ENCODE data around the gene MLC1. TPM values are rescaled to one million over a fixed set of nuclear protein-coding genes. Genes with fewer than 3 reads are reported as not detected.

Gene MLC1
- total and polyA plus RNA-seq, 4 donors, result 0.13 to 9.4 (median 0.33) TPM; not detected in 1

DNA sequence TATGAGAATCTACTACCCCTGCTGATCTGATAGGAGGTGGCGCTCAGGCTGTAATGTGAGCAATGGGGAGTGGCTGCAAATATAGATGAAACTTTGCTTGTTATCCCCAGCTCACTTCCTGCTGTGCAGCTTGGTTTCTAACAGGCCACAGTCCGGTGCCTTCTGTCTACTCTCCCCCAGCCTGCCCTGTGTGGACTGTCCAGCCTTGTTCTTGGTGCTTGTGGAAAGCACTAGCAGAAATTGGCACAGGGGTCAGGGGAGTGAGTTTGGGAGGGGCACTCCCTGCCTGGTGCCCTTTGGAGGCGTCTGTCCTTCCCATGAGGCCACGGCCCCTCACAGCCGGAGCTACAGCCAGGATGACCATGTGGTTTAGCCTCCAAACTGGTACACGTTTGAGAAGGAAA lies 18.9 kb upstream of the MLC1 start:
- H3K9me3 ChIP-seq (ENCODE audit: control insufficient read depth in 4 of 4, low read length in 3 of 4), result no peaks in the 10 kb centered on the region
- TF ChIP-seq HNF4A (conservative IDR thresholded peaks at IDR 0.05) (no peak), NR2F2 (IDR thresholded peaks at IDR 0.05) (no peak), JUND (IDR thresholded peaks at IDR 0.05) (no peak), HNF4G (IDR thresholded peaks at IDR 0.05) (no peak), YY1 (IDR thresholded peaks at IDR 0.05) (no peak), FOXA1 (IDR thresholded peaks at IDR 0.05) (no peak)
- TF ChIP-seq, protein P1, sequence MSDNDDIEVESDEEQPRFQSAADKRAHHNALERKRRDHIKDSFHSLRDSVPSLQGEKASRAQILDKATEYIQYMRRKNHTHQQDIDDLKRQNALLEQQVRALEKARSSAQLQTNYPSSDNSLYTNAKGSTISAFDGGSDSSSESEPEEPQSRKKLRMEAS (IDR thresholded peaks at IDR 0.05), result no peak
- TF ChIP-seq, protein P2, sequence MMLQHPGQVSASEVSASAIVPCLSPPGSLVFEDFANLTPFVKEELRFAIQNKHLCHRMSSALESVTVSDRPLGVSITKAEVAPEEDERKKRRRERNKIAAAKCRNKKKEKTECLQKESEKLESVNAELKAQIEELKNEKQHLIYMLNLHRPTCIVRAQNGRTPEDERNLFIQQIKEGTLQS (IDR thresholded peaks at IDR 0.05), result no peak
- no peaks in the 10 kb centered on the region for H3K36me3 ChIP-seq (ENCODE audit: control insufficient read depth in 4 of 4, insufficient read depth in 3 of 4, low read depth in 1 of 4, low read length in 3 of 4)
- H3K27me3 ChIP-seq (ENCODE audit: control insufficient read depth in 4 of 4, insufficient read depth in 4 of 4, low read length in 3 of 4), result no peaks in the 10 kb centered on the region
- no peaks in the 10 kb centered on the region for H3K4me1 ChIP-seq (ENCODE audit: control insufficient read depth in 4 of 4, insufficient read depth in 4 of 4, low read length in 3 of 4)
- H3K9ac ChIP-seq (ENCODE audit: low read depth in 1 of 2, low read length in 2 of 2), result no peak overlapping the region
- 87% methylated on average over 6 of the region's 6 CpGs for WGBS
- DNase-seq (ENCODE audit: low spot score), result no peak
- H3K4me3 ChIP-seq (ENCODE audit: low read depth in 1 of 3, low read length in 3 of 3), result no peak overlapping the region
- no peak overlapping the region for H3K27ac ChIP-seq (ENCODE audit: low read depth in 1 of 2, low read length in 2 of 2)

DNA sequence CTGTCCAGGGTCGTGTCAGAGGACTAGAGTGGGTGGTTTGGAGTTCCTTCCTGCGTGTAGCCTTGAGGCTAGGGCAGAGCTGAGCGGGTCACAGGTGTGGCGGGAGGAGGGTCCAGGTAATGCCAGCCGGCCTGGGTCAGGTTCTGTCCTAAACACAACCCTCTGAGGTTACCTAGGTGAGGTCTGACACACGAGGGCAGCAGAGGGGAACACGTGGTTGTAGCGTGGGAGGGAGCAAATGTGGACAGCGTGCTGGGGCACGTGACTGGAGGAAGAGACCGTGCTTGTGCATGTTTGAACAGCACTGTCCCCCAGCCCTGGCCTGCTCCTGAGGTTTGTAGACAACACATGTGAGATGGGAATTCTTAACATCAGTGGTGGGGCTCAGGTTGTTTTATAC lies 17.7 kb upstream of the MLC1 start:
- no peak for DNase-seq (ENCODE audit: low spot score)
- H3K9me3 ChIP-seq (ENCODE audit: control insufficient read depth in 4 of 4, low read length in 3 of 4), result no peaks in the 10 kb centered on the region
- no peaks in the 10 kb centered on the region for H3K36me3 ChIP-seq (ENCODE audit: control insufficient read depth in 4 of 4, insufficient read depth in 3 of 4, low read depth in 1 of 4, low read length in 3 of 4)
- WGBS, result 43% methylated on average over 11 of the region's 11 CpGs
- no peaks in the 10 kb centered on the region for H3K27me3 ChIP-seq (ENCODE audit: control insufficient read depth in 4 of 4, insufficient read depth in 4 of 4, low read length in 3 of 4)
- H3K9ac ChIP-seq (ENCODE audit: low read depth in 1 of 2, low read length in 2 of 2), result no peak overlapping the region
- no peak for TF ChIP-seq RXRA (IDR thresholded peaks at IDR 0.05)
- TF ChIP-seq HNF4G (IDR thresholded peaks at IDR 0.05), result no peak
- TF ChIP-seq GABPA (IDR thresholded peaks at IDR 0.05 in 1 of 2, conservative IDR thresholded peaks at IDR 0.05 in 1 of 2), result no peak
- TF ChIP-seq, protein P3, sequence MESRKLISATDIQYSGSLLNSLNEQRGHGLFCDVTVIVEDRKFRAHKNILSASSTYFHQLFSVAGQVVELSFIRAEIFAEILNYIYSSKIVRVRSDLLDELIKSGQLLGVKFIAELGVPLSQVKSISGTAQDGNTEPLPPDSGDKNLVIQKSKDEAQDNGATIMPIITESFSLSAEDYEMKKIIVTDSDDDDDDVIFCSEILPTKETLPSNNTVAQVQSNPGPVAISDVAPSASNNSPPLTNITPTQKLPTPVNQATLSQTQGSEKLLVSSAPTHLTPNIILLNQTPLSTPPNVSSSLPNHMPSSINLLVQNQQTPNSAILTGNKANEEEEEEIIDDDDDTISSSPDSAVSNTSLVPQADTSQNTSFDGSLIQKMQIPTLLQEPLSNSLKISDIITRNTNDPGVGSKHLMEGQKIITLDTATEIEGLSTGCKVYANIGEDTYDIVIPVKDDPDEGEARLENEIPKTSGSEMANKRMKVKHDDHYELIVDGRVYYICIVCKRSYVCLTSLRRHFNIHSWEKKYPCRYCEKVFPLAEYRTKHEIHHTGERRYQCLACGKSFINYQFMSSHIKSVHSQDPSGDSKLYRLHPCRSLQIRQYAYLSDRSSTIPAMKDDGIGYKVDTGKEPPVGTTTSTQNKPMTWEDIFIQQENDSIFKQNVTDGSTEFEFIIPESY (IDR thresholded peaks at IDR 0.05), result no peak
- no peak for TF ChIP-seq NR2F2 (IDR thresholded peaks at IDR 0.05)
- TF ChIP-seq JUND (IDR thresholded peaks at IDR 0.05), result no peak
- TF ChIP-seq, protein P2 (IDR thresholded peaks at IDR 0.05), result no peak
- no peak for TF ChIP-seq FOXA1 (IDR thresholded peaks at IDR 0.05)
- TF ChIP-seq, protein P4, sequence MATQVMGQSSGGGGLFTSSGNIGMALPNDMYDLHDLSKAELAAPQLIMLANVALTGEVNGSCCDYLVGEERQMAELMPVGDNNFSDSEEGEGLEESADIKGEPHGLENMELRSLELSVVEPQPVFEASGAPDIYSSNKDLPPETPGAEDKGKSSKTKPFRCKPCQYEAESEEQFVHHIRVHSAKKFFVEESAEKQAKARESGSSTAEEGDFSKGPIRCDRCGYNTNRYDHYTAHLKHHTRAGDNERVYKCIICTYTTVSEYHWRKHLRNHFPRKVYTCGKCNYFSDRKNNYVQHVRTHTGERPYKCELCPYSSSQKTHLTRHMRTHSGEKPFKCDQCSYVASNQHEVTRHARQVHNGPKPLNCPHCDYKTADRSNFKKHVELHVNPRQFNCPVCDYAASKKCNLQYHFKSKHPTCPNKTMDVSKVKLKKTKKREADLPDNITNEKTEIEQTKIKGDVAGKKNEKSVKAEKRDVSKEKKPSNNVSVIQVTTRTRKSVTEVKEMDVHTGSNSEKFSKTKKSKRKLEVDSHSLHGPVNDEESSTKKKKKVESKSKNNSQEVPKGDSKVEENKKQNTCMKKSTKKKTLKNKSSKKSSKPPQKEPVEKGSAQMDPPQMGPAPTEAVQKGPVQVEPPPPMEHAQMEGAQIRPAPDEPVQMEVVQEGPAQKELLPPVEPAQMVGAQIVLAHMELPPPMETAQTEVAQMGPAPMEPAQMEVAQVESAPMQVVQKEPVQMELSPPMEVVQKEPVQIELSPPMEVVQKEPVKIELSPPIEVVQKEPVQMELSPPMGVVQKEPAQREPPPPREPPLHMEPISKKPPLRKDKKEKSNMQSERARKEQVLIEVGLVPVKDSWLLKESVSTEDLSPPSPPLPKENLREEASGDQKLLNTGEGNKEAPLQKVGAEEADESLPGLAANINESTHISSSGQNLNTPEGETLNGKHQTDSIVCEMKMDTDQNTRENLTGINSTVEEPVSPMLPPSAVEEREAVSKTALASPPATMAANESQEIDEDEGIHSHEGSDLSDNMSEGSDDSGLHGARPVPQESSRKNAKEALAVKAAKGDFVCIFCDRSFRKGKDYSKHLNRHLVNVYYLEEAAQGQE (IDR thresholded peaks at IDR 0.05), result no peak
- TF ChIP-seq, protein P5, sequence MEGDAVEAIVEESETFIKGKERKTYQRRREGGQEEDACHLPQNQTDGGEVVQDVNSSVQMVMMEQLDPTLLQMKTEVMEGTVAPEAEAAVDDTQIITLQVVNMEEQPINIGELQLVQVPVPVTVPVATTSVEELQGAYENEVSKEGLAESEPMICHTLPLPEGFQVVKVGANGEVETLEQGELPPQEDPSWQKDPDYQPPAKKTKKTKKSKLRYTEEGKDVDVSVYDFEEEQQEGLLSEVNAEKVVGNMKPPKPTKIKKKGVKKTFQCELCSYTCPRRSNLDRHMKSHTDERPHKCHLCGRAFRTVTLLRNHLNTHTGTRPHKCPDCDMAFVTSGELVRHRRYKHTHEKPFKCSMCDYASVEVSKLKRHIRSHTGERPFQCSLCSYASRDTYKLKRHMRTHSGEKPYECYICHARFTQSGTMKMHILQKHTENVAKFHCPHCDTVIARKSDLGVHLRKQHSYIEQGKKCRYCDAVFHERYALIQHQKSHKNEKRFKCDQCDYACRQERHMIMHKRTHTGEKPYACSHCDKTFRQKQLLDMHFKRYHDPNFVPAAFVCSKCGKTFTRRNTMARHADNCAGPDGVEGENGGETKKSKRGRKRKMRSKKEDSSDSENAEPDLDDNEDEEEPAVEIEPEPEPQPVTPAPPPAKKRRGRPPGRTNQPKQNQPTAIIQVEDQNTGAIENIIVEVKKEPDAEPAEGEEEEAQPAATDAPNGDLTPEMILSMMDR (IDR thresholded peaks at IDR 0.05; ENCODE audit: low read depth, low read length, missing input control), result no peak
- no peak for TF ChIP-seq FOXA2 (IDR thresholded peaks at IDR 0.05)
- TF ChIP-seq, protein P1 (IDR thresholded peaks at IDR 0.05), result no peak
- TF ChIP-seq RAD21 (IDR thresholded peaks at IDR 0.05), result no peak
- no peak for TF ChIP-seq HNF4A (conservative IDR thresholded peaks at IDR 0.05)
- no peak for TF ChIP-seq SP1 (IDR thresholded peaks at IDR 0.05)
- no peak overlapping the region for H3K4me3 ChIP-seq (ENCODE audit: low read depth in 1 of 3, low read length in 3 of 3)
- H3K27ac ChIP-seq (ENCODE audit: low read depth in 1 of 2, low read length in 2 of 2), result no peak overlapping the region
- H3K4me1 ChIP-seq (ENCODE audit: control insufficient read depth in 4 of 4, insufficient read depth in 4 of 4, low read length in 3 of 4), result no peaks in the 10 kb centered on the region
